Right lung (tissue), 5 donors: ENCODE measurements around the gene PDS5B. TPM values are rescaled to one million over a fixed set of nuclear protein-coding genes. Genes with fewer than 3 reads are reported as not detected.

ENCODE experiments used
- DNase-seq, 2 donors: peaks; one replicate each; pipeline ENCODE4 v3.0.0-alpha.2; 2013
- polyA plus RNA-seq, 5 donors: library from polyadenylated mRNA; unstranded; fragments of 120-200 nt; gene quantifications; one replicate each; pipeline versions ENCODE4 v1.2.1 to v1.2.3, GENCODE V29; 2013; ENCODE audit warnings: inconsistent platforms in 1 of 5, low replicate concordance in 1 of 5; ENCODE audit not compliant: insufficient read length in 5 of 5, insufficient read depth in 1 of 5

PDS5B gene
- polyA plus RNA-seq, 5 donors: 50.6 to 79.5 (median 65.4) TPM

- DNase-seq: no peak
Measured at GRCh38 chr13:32588736-32589135, 2.5 kb downstream of the PDS5B start.

- peak in 1 of 2 donors; percentile 23 for DNase-seq
Measured at GRCh38 chr13:32589471-32589870, 3.2 kb downstream of the PDS5B start.

GRCh38 chr13:32590266-32590665 lies 4.0 kb downstream of the PDS5B start:
- DNase-seq: no peak

GRCh38 chr13:32592082-32592481 lies 5.8 kb downstream of the PDS5B start:
- no peak for DNase-seq

GRCh38 chr13:32594157-32594738 lies 8.0 kb downstream of the PDS5B start:
- no peak for DNase-seq

- no peak for DNase-seq
Measured at GRCh38 chr13:32595306-32595705, 9.1 kb downstream of the PDS5B start.

- DNase-seq: no peak
Measured at GRCh38 chr13:32600890-32601289, 14.6 kb downstream of the PDS5B start.

GRCh38 chr13:32609428-32609827 lies 23.2 kb downstream of the PDS5B start:
- DNase-seq: no peak

GRCh38 chr13:32610538-32610937 lies 24.3 kb downstream of the PDS5B start:
- DNase-seq: no peak

GRCh38 chr13:32610977-32611376 lies 24.7 kb downstream of the PDS5B start:
- DNase-seq: no peak

GRCh38 chr13:32616883-32617511 lies 30.7 kb downstream of the PDS5B start:
- DNase-seq: no peak

GRCh38 chr13:32622827-32623226 lies 36.6 kb downstream of the PDS5B start:
- no peak for DNase-seq

- no peak for DNase-seq
Measured at GRCh38 chr13:32624441-32624840, 38.2 kb downstream of the PDS5B start.

GRCh38 chr13:32627793-32628192 lies 41.5 kb downstream of the PDS5B start:
- DNase-seq: no peak

GRCh38 chr13:32629313-32629712 lies 43.1 kb downstream of the PDS5B start:
- no peak for DNase-seq

- no peak for DNase-seq
Measured at GRCh38 chr13:32629866-32630265, 43.6 kb downstream of the PDS5B start.

GRCh38 chr13:32632343-32632909 lies 46.2 kb downstream of the PDS5B start:
- DNase-seq: no peak

- DNase-seq: no peak
Measured at GRCh38 chr13:32636711-32637110, 50.5 kb downstream of the PDS5B start.

- no peak for DNase-seq
Measured at GRCh38 chr13:32638739-32639138, 52.5 kb downstream of the PDS5B start.

GRCh38 chr13:32639502-32640105 lies 53.4 kb downstream of the PDS5B start:
- DNase-seq: peak; percentile 27 to 44

- DNase-seq: no peak
Measured at GRCh38 chr13:32642316-32642715, 56.1 kb downstream of the PDS5B start.

GRCh38 chr13:32642858-32643257 lies 56.6 kb downstream of the PDS5B start:
- DNase-seq: no peak

- no peak for DNase-seq
Measured at GRCh38 chr13:32645854-32646253, 59.6 kb downstream of the PDS5B start.
